GM12878 (cell line): ENCODE measurements around the gene PHLDA3. TPM values are rescaled to one million over a fixed set of nuclear protein-coding genes. Genes with fewer than 3 reads are reported as not detected.

ENCODE experiments used
- ATAC-seq: fragments of 200-7000 bp; cut with Tn5 transposase; 3 replicates; pipeline ENCODE4 v1.9.1; 2020; ENCODE audit warnings: mild to moderate bottlenecking, moderate library complexity
- BruUV-seq: library from RNA; stranded (reverse); fragments of 400-500 nt; replicated peaks from 2 replicates; lab custom pipeline; 2021; lab: Mats Ljungman, UMichigan
- CTCF ChIA-PET: fragments of 300-600 bp; sonication (Branson Sonifier 250); formaldehyde crosslinking; extraction: SDS; loops from one replicate; lab custom pipeline; 2021; ENCODE audit warnings: inconsistent platforms; lab: Yijun Ruan, JAX
- POLR2A ChIA-PET: fragments of 350-600 bp; formaldehyde crosslinking; extraction: SDS; loops from one replicate; lab custom pipeline; 2021; ENCODE audit warnings: inconsistent platforms; lab: Charles Lee
- RAD21 ChIA-PET: fragments of 300-600 bp; sonication (Branson Sonifier 250); formaldehyde crosslinking; loops from one replicate; lab custom pipeline; 2023; ENCODE audit warnings: antibody characterized with exemption; ENCODE audit not compliant: unreplicated experiment; lab: Charles Lee
- SMC1A ChIA-PET: fragments of 300-600 bp; sonication (Branson Sonifier 250); formaldehyde crosslinking; loops from one replicate; lab custom pipeline; 2023; ENCODE audit not compliant: unreplicated experiment, uncharacterized antibody; lab: Charles Lee
- DNase-seq: peaks from one replicate; pipeline ENCODE4 v3.0.0-alpha.2; 2011; ENCODE audit warnings: low read depth, low spot score
- FAIRE-seq: peaks from 3 replicates; lab custom pipeline; 2011; peaks lifted over from hg19 to GRCh38; lab: Jason Lieb, UNC
- H2AFZ ChIP-seq: 2 replicates; pipeline ENCODE4 v1.6.0; 2011; ENCODE audit warnings: low read depth, low read length, control low read depth; ENCODE audit not compliant: control insufficient read depth
- H3K27ac ChIP-seq: 2 replicates; pipeline ENCODE4 v1.5.1; 2011; ENCODE audit warnings: control low read depth; ENCODE audit not compliant: control insufficient read depth, insufficient read depth
- H3K27me3 ChIP-seq, 2 experiments: replicated peaks in 1 of 2; 2 replicates each; pipeline versions ENCODE4 v1.6.0 to v1.6.1; 2011; ENCODE audit warnings: low read length in 1 of 2; ENCODE audit not compliant: control insufficient read depth in 2 of 2, insufficient read depth in 2 of 2
- H3K36me3 ChIP-seq, 2 experiments: 2 replicates each; pipeline ENCODE4 v1.5.1; 2011; ENCODE audit warnings: low read length in 1 of 2; ENCODE audit not compliant: control insufficient read depth in 2 of 2, insufficient read depth in 2 of 2
- H3K4me1 ChIP-seq: 2 replicates; pipeline ENCODE4 v1.6.1; 2011; ENCODE audit warnings: mild to moderate bottlenecking, low read length, moderate library complexity, mixed read lengths; ENCODE audit not compliant: control insufficient read depth, insufficient read depth
- H3K4me2 ChIP-seq: 2 replicates; pipeline ENCODE4 v1.6.0; 2011; ENCODE audit warnings: control low read depth; ENCODE audit not compliant: control insufficient read depth, insufficient read depth
- H3K4me3 ChIP-seq: fragments of 200-600 bp; sonication (generic); 2 replicates; pipeline ENCODE4 v1.5.1; 2016
- H3K79me2 ChIP-seq: 2 replicates; pipeline ENCODE4 v1.6.0; 2011; ENCODE audit warnings: low read length; ENCODE audit not compliant: control insufficient read depth, insufficient read depth
- H3K9ac ChIP-seq: 2 replicates; pipeline ENCODE4 v1.8.0; 2011; ENCODE audit warnings: low read length, control low read depth, mixed read lengths; ENCODE audit not compliant: control insufficient read depth, insufficient read depth
- H3K9me3 ChIP-seq: replicated peaks from 3 replicates; pipeline ENCODE4 v1.5.1; 2011; ENCODE audit warnings: mild to moderate bottlenecking, low read length; ENCODE audit not compliant: control insufficient read depth, insufficient read depth
- H4K20me1 ChIP-seq: 2 replicates; pipeline ENCODE4 v1.6.0; 2011; ENCODE audit not compliant: control insufficient read depth, insufficient read depth
- BCL11A ChIP-seq: IDR thresholded peaks from 2 replicates; pipeline ENCODE4 v1.6.1; 2011; ENCODE audit warnings: low read depth, low read length
- JUND ChIP-seq: IDR thresholded peaks from 2 replicates; pipeline ENCODE4 v1.6.1; 2012; ENCODE audit warnings: low read depth, mild to moderate bottlenecking, low read length, improper control_type of control experiment, moderate library complexity
- LARP7 ChIP-seq: fragments of 450-650 bp; IDR thresholded peaks from 2 replicates; pipeline ENCODE4 v1.6.1; 2017; ENCODE audit warnings: mild to moderate bottlenecking
- MEF2B ChIP-seq: fragments of 450-650 bp; IDR thresholded peaks from 2 replicates; pipeline ENCODE4 v1.6.1; 2018; ENCODE audit warnings: mild to moderate bottlenecking, moderate library complexity; ENCODE audit not compliant: partially characterized antibody, poor library complexity, severe bottlenecking
- PAX5 ChIP-seq: IDR thresholded peaks from 2 replicates; pipeline ENCODE4 v1.6.1; 2011; ENCODE audit warnings: low read depth, low read length, borderline replicate concordance
- WRNIP1 ChIP-seq: IDR thresholded peaks from 2 replicates; pipeline ENCODE4 v1.6.1; 2011; ENCODE audit warnings: low read depth, low read length, improper control_type of control experiment, borderline replicate concordance
- ZNF207 ChIP-seq: fragments of 450-650 bp; IDR thresholded peaks from 2 replicates; pipeline ENCODE4 v1.6.1; 2014; ENCODE audit warnings: antibody characterized with exemption, mild to moderate bottlenecking, borderline replicate concordance
- ZNF384 ChIP-seq: IDR thresholded peaks from 2 replicates; pipeline ENCODE4 v1.6.1; 2012; ENCODE audit warnings: low read depth, mild to moderate bottlenecking, low read length, improper control_type of control experiment, borderline replicate concordance
- ZNF622 ChIP-seq: fragments of 450-650 bp; IDR thresholded peaks from 2 replicates; pipeline ENCODE4 v1.6.1; 2017; ENCODE audit warnings: mild to moderate bottlenecking, inconsistent platforms
- WGBS: methylation state at CpG from one replicate; pipeline ENCODE4 v1.1.6; 2016; ENCODE audit warnings: low lambda C conversion rate; ENCODE audit not compliant: insufficient replicate concordance, insufficient coverage; ENCODE audit errors: missing lambda C conversion rate; 5-methylcytosine and 5-hydroxymethylcytosine counted together
- in situ Hi-C: fragments of 300-500 bp; cut with MboI; formaldehyde crosslinking; loops from 9 replicates; pipeline ENCODE4 v1.14.3; 2018; ENCODE audit warnings: mixed read lengths
- intact Hi-C: fragments of 100-400 bp; cut with micrococcal nuclease; formaldehyde crosslinking; loops from one replicate; pipeline ENCODE4 v1.14.2; 2022; ENCODE audit not compliant: unreplicated experiment
- polyA plus RNA-seq, 11 experiments: library from polyadenylated mRNA; depleted of rRNA in 4 of 11; unstranded in 6 of 11; stranded (reverse) in 5 of 11; fragments of >200 nt; fragmentation: Nextera tagmentation in 4 of 11; fragmentation: Illumina TruSeq in 1 of 11; extraction: Ambion mirVana in 4 of 11; extraction: Trizol in 1 of 11; gene quantifications; 1 replicate in 1 of 11; 2 replicates in 10 of 11; pipeline versions ENCODE4 v1.2.1 to v1.2.3, GENCODE V29; 2011 to 2016; ENCODE audit warnings: inconsistent platforms in 2 of 11, missing spikeins in 2 of 11, low read depth in 1 of 11
- total RNA-seq, 4 experiments: library from RNA; depleted of rRNA in 3 of 4; stranded (reverse); fragments of >200 nt in 3 of 4; fragmentation: Illumina TruSeq in 1 of 4; extraction: Trizol in 1 of 4; gene quantifications; 2 replicates each; pipeline versions ENCODE4 v1.2.1 to v1.2.3, GENCODE V29; 2013 to 2021
- TF ChIP-seq, protein P1 (sequence below): fragments of 150-350 bp; IDR thresholded peaks from 2 replicates; pipeline ENCODE4 v1.6.1; 2016; ENCODE audit warnings: low read depth, low read length
- TF ChIP-seq, protein P2 (sequence below): fragments of 450-650 bp; IDR thresholded peaks from 2 replicates; pipeline ENCODE4 v1.6.1; 2018; ENCODE audit warnings: borderline replicate concordance, mild to moderate bottlenecking; ENCODE audit not compliant: partially characterized antibody
- TF ChIP-seq, protein P3 (sequence below): IDR thresholded peaks from 2 replicates; pipeline ENCODE4 v1.6.1; 2012; ENCODE audit warnings: mild to moderate bottlenecking, low read depth, low read length

The PHLDA3 gene
- total and polyA plus RNA-seq, 10 of the 15 experiments (the other 5 are each of a cell fraction or from before 2014, with no cell fraction given): 0.60 to 57.4 (median 21.8) TPM

DNA sequence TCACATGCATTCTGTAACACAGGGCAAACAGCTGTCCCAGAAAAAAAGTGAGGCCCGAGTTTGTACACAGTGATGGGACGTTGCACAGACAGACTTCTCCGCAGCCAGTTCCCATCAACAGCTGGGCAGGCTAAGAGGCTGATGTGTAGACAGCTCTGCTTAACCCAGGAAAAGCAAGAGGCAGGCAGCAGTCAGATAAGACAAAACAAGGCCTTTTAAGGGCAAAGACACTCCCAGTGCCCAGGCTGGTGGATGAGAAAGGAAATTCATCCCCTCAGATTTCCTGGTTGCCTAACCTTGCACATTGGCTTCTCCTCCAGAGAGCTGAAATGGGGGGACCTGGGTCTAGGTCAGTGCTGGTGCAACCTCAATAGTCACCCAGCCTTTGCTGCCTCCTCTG, 17.2 kb upstream of the PHLDA3 start (continued):
- TF ChIP-seq, protein P1, sequence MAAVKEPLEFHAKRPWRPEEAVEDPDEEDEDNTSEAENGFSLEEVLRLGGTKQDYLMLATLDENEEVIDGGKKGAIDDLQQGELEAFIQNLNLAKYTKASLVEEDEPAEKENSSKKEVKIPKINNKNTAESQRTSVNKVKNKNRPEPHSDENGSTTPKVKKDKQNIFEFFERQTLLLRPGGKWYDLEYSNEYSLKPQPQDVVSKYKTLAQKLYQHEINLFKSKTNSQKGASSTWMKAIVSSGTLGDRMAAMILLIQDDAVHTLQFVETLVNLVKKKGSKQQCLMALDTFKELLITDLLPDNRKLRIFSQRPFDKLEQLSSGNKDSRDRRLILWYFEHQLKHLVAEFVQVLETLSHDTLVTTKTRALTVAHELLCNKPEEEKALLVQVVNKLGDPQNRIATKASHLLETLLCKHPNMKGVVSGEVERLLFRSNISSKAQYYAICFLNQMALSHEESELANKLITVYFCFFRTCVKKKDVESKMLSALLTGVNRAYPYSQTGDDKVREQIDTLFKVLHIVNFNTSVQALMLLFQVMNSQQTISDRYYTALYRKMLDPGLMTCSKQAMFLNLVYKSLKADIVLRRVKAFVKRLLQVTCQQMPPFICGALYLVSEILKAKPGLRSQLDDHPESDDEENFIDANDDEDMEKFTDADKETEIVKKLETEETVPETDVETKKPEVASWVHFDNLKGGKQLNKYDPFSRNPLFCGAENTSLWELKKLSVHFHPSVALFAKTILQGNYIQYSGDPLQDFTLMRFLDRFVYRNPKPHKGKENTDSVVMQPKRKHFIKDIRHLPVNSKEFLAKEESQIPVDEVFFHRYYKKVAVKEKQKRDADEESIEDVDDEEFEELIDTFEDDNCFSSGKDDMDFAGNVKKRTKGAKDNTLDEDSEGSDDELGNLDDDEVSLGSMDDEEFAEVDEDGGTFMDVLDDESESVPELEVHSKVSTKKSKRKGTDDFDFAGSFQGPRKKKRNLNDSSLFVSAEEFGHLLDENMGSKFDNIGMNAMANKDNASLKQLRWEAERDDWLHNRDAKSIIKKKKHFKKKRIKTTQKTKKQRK: no peak
- no peak for TF ChIP-seq PAX5
- no peak for TF ChIP-seq ZNF622
- TF ChIP-seq ZNF207: no peak
- TF ChIP-seq WRNIP1: no peak

DNA sequence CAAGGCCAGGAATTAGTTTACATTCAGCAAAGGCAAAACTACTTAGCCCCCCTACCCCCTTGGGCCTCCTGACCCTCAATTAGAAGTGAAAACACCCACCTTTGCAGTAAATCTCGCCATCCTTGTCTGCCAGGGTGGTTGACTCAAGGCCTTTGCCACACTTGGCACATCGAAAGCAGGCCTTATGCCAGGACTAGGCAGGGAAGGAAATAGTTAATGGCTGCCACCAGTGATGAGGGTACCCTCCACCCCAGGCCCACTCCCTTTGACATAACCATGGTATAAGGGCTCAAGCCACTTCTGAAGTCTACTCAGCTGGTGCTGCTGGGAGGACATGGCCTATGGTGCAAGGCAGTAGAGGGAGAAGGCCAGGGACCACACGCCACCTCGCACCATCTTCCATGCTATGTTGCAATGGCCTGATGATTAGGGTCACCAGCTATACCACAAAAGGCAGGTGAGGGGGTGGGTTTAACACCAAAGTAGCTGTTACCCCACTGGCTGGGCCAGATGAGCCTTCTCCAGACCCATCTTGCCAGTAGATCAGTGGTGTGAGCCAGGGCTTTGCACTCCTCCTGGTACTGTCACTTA, 16.3 kb upstream of the PHLDA3 start:
- Histone ChIP-seq H3K9ac (no peak overlapping the region), H3K79me2 (no peaks in the 10 kb centered on the region), H3K36me3 (peaks cover 2 to 21% of the 10 kb centered on the region in 2 experiments; a peak in 3 of 4 replicates), H3K4me1 (peaks cover 31% of the 10 kb centered on the region), H2AFZ (no peak overlapping the region), H3K27ac (no peak overlapping the region), H3K4me2 (no peak overlapping the region), H3K9me3 (no peaks in the 10 kb centered on the region), H4K20me1 (no peaks in the 10 kb centered on the region), H3K27me3 (no peaks in the 10 kb centered on the region), H3K4me3 (no peak overlapping the region)
- ChIA-PET SMC1A (interaction anchor here (17.2 kb wide), 1 partner anchor 23 kb away, joined by 514 read pairs; the partner anchor contains the start of gene CSRP1), POLR2A (no interaction called here), CTCF (interaction anchor here (1.2 to 17.1 kb wide), 4 partner anchors 18 to 67 kb away, joined by 3 to 814 read pairs (median 326); partner anchors contain the start of gene CSRP1), RAD21 (interaction anchor here (1.7 to 14.2 kb wide), 2 partner anchors 22 to 37 kb away, joined by 4 to 505 read pairs; partner anchors contain the start of gene CSRP1)
- in situ Hi-C loops (no loop called here), intact Hi-C loops (no loop called here)
- FAIRE-seq (no peak), ATAC-seq (no peak), DNase-seq (no peak)
- WGBS: 86% methylated on average over 4 of the region's 4 CpGs
- no TSS peak for BruUV-seq
- TF ChIP-seq, protein P2, sequence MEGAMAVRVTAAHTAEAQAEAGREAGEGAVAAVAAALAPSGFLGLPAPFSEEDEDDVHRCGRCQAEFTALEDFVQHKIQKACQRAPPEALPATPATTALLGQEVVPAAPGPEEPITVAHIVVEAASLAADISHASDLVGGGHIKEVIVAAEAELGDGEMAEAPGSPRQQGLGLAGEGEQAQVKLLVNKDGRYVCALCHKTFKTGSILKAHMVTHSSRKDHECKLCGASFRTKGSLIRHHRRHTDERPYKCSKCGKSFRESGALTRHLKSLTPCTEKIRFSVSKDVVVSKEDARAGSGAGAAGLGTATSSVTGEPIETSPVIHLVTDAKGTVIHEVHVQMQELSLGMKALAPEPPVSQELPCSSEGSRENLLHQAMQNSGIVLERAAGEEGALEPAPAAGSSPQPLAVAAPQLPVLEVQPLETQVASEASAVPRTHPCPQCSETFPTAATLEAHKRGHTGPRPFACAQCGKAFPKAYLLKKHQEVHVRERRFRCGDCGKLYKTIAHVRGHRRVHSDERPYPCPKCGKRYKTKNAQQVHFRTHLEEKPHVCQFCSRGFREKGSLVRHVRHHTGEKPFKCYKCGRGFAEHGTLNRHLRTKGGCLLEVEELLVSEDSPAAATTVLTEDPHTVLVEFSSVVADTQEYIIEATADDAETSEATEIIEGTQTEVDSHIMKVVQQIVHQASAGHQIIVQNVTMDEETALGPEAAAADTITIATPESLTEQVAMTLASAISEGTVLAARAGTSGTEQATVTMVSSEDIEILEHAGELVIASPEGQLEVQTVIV: no peak
- TF ChIP-seq ZNF384: no peak
- TF ChIP-seq LARP7: no peak
- no peak for TF ChIP-seq JUND
- TF ChIP-seq, protein P3, sequence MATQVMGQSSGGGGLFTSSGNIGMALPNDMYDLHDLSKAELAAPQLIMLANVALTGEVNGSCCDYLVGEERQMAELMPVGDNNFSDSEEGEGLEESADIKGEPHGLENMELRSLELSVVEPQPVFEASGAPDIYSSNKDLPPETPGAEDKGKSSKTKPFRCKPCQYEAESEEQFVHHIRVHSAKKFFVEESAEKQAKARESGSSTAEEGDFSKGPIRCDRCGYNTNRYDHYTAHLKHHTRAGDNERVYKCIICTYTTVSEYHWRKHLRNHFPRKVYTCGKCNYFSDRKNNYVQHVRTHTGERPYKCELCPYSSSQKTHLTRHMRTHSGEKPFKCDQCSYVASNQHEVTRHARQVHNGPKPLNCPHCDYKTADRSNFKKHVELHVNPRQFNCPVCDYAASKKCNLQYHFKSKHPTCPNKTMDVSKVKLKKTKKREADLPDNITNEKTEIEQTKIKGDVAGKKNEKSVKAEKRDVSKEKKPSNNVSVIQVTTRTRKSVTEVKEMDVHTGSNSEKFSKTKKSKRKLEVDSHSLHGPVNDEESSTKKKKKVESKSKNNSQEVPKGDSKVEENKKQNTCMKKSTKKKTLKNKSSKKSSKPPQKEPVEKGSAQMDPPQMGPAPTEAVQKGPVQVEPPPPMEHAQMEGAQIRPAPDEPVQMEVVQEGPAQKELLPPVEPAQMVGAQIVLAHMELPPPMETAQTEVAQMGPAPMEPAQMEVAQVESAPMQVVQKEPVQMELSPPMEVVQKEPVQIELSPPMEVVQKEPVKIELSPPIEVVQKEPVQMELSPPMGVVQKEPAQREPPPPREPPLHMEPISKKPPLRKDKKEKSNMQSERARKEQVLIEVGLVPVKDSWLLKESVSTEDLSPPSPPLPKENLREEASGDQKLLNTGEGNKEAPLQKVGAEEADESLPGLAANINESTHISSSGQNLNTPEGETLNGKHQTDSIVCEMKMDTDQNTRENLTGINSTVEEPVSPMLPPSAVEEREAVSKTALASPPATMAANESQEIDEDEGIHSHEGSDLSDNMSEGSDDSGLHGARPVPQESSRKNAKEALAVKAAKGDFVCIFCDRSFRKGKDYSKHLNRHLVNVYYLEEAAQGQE: no peak
- no peak for TF ChIP-seq BCL11A
- no peak for TF ChIP-seq MEF2B
